Adrenal gland (tissue), 12 donors: ENCODE results near the gene CCDC57. TPM values are rescaled to one million over a fixed set of nuclear protein-coding genes. Genes with fewer than 3 reads are reported as not detected.

Experiments
- DNase-seq, 7 donors: peaks; one replicate each; pipeline ENCODE4 v3.0.0-alpha.2; 2019 to 2020
- H3K27ac ChIP-seq, 5 donors: fragments of 200-600 bp; sonication (generic) in 4 of 5; 1 replicate in 3 of 5; 2 replicates in 2 of 5; pipeline versions ENCODE4 v1.5.1 to v1.8.0; 2016 to 2020; ENCODE audit warnings: mild to moderate bottlenecking in 1 of 5
- H3K27me3 ChIP-seq: fragments of 200-600 bp; 2 replicates; pipeline ENCODE4 v1.8.0; 2021
- H3K36me3 ChIP-seq, 2 donors: fragments of 200-600 bp; replicated peaks in 1 of 2; 1 replicate in 1 of 2; 2 replicates in 1 of 2; pipeline versions ENCODE4 v1.5.1 to v1.8.0; 2018 to 2022
- H3K4me1 ChIP-seq, 2 donors: fragments of 200-600 bp; replicated peaks in 1 of 2; 1 replicate in 1 of 2; 2 replicates in 1 of 2; pipeline versions ENCODE4 v1.5.1 to v1.8.0; 2018 to 2021
- H3K4me3 ChIP-seq, 4 donors: fragments of 200-600 bp; sonication (generic) in 3 of 4; one replicate each; pipeline ENCODE4 v1.5.1; 2016 to 2018
- H3K9me3 ChIP-seq, 3 donors: fragments of 200-600 bp; sonication (generic) in 1 of 3; replicated peaks in 1 of 3; 1 replicate in 2 of 3; 2 replicates in 1 of 3; pipeline versions ENCODE4 v1.5.1 to v1.8.0; 2016 to 2021
- POLR2A ChIP-seq, 2 donors: fragments of 450-650 bp; IDR thresholded peaks; one replicate each; pipeline ENCODE4 v1.6.1; 2017; ENCODE audit warnings: antibody characterized with exemption in 2 of 2, mild to moderate bottlenecking in 2 of 2, moderate library complexity in 1 of 2
- WGBS, 4 donors: extraction: QIAGEN DNeasy Blood & Tissue Kit in 2 of 4; methylation state at CpG; one replicate each; pipeline versions ENCODE4 v1.1.5 to v1.1.7; 2013 to 2017; 5-methylcytosine and 5-hydroxymethylcytosine counted together
- intact Hi-C, 2 donors: fragments of 100-400 bp; cut with DNase I; formaldehyde crosslinking; loops; one replicate each; pipeline versions ENCODE4 v1.14.1 to v1.15.0; 2022 to 2023
- polyA plus RNA-seq, 3 donors: library from polyadenylated mRNA; stranded (reverse); fragments of 200-250 nt in 2 of 3; fragments of 350-450 nt in 1 of 3; fragmentation: Illumina TruSeq in 1 of 3; extraction: RNeasy Lipid Tissue Mini Kit (QIAGEN cat#74804) in 1 of 3; gene quantifications; one replicate each; pipeline ENCODE4 v1.2.3, GENCODE V29; 2013 to 2014
- total RNA-seq, 9 donors: library from RNA; depleted of rRNA in 4 of 9; stranded (reverse); fragments of >200 nt in 4 of 9; fragments of 120-200 nt in 1 of 9; fragmentation: NEBNext Ultra II Directional in 1 of 9; extraction: Animal tissue kit (Norgen Biotek cat#: 25700) in 1 of 9; gene quantifications; one replicate each; pipeline versions ENCODE4 v1.1.0 to v1.2.4, GENCODE V29; 2013 to 2023
- TF ChIP-seq, protein P1 (sequence below), 6 experiments: fragments of 450-650 bp in 4 of 6; fragments of 200-600 bp in 2 of 6; sonication (generic) in 1 of 6; IDR thresholded peaks; 1 replicate in 5 of 6; 2 replicates in 1 of 6; pipeline versions ENCODE4 v1.5.1 to v1.8.0; 2016 to 2021; ENCODE audit warnings: antibody characterized with exemption in 6 of 6, mild to moderate bottlenecking in 2 of 6, moderate library complexity in 1 of 6
- donor health status: healthy with polysubstance abuse.
- donor health status: Bipolar disorder and iron deficiency.
- donor health status: DM: yes; HTN: yes; CAD: no.
- donor health status: DM: no; HTN: no; CAD: no.
- donor health status: DM: no; HTN: no; CAD: no.
- donor health status: DM: yes; HTN: yes; CAD: no.

CCDC57 gene
- total and polyA plus RNA-seq, 12 donors, result 7.1 to 275 (median 28.8) TPM

DNA sequence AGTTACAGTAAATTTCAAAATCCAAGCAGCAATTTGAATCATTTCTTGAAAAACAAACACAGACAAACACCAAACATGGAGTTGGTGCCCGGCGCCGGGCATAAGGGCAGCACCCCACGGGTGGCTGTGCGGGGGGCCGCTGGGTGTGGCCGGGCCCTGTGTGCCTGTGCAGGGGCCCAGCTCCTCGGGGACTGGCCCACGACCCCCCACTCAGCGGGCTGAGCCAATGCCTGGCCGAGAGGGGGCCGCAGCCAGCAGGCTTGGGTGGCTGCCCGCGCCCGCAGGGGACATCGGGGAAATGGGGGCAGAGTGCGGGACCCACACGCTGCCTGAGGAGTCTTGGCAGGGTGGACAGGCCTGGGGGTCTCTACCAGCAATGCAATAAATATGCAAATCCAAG, 134.2 kb downstream of the CCDC57 start:
- Histone ChIP-seq H3K4me3 (no peak overlapping the region), H3K27me3 (no peaks in the 10 kb centered on the region), H3K36me3 (peaks cover 0 to 49% of the 10 kb centered on the region in 2 donors), H3K4me1 (no peaks in the 10 kb centered on the region), H3K9me3 (no peaks in the 10 kb centered on the region), H3K27ac (no peak overlapping the region)
- intact Hi-C loops, result no loop called here
- WGBS, 4 donors, result 96 to 97% (median 96%) methylated on average over 7 to 18 of the region's 18 CpGs; no CpG with 5 or more reads in 1 of the 4 donors
- TF ChIP-seq, protein P1, sequence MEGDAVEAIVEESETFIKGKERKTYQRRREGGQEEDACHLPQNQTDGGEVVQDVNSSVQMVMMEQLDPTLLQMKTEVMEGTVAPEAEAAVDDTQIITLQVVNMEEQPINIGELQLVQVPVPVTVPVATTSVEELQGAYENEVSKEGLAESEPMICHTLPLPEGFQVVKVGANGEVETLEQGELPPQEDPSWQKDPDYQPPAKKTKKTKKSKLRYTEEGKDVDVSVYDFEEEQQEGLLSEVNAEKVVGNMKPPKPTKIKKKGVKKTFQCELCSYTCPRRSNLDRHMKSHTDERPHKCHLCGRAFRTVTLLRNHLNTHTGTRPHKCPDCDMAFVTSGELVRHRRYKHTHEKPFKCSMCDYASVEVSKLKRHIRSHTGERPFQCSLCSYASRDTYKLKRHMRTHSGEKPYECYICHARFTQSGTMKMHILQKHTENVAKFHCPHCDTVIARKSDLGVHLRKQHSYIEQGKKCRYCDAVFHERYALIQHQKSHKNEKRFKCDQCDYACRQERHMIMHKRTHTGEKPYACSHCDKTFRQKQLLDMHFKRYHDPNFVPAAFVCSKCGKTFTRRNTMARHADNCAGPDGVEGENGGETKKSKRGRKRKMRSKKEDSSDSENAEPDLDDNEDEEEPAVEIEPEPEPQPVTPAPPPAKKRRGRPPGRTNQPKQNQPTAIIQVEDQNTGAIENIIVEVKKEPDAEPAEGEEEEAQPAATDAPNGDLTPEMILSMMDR (IDR thresholded peaks at IDR 0.05), result no peak
- TF ChIP-seq POLR2A (IDR thresholded peaks at IDR 0.05), result no peak
- DNase-seq, result no peak

DNA sequence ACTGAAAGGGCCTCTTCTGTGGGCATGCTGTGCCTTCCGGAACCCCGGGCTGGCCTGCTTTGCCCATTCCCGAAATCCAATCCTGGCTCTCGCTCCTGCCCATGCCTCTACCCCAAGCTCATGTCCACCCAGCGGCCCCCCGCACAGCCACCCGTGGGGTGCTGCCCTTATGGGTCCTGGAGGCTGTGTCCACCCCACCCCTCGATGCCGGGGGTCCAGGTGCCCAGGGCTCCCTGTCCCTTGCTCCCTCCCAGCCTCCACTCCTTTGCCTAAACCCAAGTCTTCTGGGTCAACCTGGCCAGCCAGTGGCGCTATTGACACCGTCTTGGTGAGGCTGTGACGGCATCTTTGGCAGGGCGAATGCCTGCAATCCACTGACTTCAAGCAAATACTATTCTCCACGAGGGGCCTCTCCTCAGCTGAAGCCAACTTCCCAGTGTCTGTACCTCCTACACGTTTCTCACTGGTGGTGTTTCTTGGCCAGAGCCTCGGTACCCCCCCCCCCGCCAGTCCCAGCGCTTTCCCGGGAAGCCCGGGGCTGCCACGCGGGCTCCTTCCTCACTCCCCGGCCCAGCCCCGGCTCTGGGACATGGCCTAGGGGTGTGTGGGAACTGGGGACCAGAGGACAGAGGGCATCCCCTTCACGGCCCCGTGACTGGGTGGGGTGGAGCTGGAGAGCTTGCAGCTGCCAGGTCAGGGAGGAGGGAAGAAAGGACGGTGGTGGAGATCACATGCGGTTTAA, 134.9 kb downstream of the CCDC57 start:
- no peak for DNase-seq
- TF ChIP-seq, protein P1 (IDR thresholded peaks at IDR 0.05), result no peak
- no peak for TF ChIP-seq POLR2A (IDR thresholded peaks at IDR 0.05)
- Histone ChIP-seq H3K36me3 (peaks cover 0 to 42% of the 10 kb centered on the region in 2 donors), H3K27ac (no peak overlapping the region), H3K4me3 (no peak overlapping the region), H3K4me1 (no peaks in the 10 kb centered on the region), H3K9me3 (no peaks in the 10 kb centered on the region), H3K27me3 (no peaks in the 10 kb centered on the region)
- intact Hi-C loops, result no loop called here
- WGBS, 4 donors, result 75 to 88% (median 80%) methylated on average over 14 to 28 of the region's 28 CpGs

DNA sequence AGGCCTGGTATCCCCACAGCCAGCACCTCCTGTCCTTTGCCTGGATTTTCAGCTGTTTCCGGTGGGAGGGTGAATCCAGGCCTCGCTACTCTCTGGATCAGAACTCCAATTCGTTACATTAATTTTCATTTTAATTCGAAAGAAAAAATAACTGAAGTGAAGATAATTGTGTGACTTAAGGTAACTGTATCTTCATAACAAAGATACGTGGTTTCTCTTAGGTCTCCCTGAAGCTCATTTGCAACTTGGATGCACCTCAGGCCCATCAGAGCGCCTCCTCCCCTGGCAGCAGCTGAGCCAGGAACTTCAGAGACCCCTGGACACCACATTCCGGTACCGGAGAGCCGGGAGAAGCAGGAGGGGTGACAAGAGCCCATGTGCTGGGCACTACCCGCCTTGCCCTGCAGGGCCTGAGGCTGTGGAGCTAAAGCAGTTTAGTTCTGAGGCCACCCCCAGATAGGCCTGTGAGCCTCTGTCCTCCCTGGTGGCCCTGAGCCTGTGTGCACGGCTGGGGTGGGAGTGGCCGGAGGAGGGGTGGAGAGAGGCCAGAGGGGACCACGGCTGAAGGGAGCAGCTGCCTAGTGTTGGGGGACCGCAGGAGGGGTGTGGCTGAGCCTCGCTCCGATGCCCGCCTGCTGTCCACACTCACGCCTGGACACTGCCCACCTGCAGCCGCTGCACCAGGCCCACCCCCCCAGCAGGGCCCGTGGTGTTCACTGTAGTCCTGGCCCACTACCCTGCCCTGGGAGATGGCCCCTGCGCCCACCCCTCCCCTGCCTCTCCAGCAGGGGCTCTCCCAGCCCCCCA, 135.7 kb downstream of the CCDC57 start:
- intact Hi-C loops, result no loop called here
- no peak overlapping the region for H3K27ac ChIP-seq

More for the DNA sequence above, 135.7 kb downstream of the CCDC57 start:
- peaks cover 0 to 34% of the 10 kb centered on the region in 2 donors for H3K36me3 ChIP-seq
- WGBS, 4 donors, result 64 to 76% (median 68%) methylated on average over 14 to 21 of the region's 21 CpGs
- H3K4me1 ChIP-seq, result no peaks in the 10 kb centered on the region
- H3K27me3 ChIP-seq, result no peaks in the 10 kb centered on the region
- TF ChIP-seq POLR2A (IDR thresholded peaks at IDR 0.05), result no peak
- TF ChIP-seq, protein P1 (IDR thresholded peaks at IDR 0.05), result no peak
- H3K9me3 ChIP-seq, result no peaks in the 10 kb centered on the region
- no peak overlapping the region for H3K4me3 ChIP-seq
- no peak for DNase-seq
